Sigmoid colon (tissue), 7 donors: ENCODE data around the gene SAMD11. TPM values are rescaled to one million over a fixed set of nuclear protein-coding genes. Genes with fewer than 3 reads are reported as not detected.

Experiments used
- DNase-seq: peaks from one replicate; pipeline ENCODE4 v3.0.0-alpha.2; 2019
- H3K27ac ChIP-seq, 4 donors: fragments of 200-600 bp; sonication (generic); one replicate each; pipeline ENCODE4 v1.5.1; 2016 to 2019; ENCODE audit warnings: mild to moderate bottlenecking in 1 of 4
- H3K27me3 ChIP-seq, 3 donors: fragments of 200-600 bp; sonication (generic); one replicate each; pipeline ENCODE4 v1.5.1; 2019; ENCODE audit warnings: mild to moderate bottlenecking in 1 of 3
- H3K36me3 ChIP-seq, 4 donors: fragments of 200-600 bp; sonication (generic); one replicate each; pipeline ENCODE4 v1.5.1; 2016 to 2019
- H3K4me1 ChIP-seq, 4 donors: fragments of 200-600 bp; sonication (generic); one replicate each; pipeline ENCODE4 v1.5.1; 2017 to 2019
- H3K4me3 ChIP-seq, 4 donors: fragments of 200-600 bp; sonication (generic); one replicate each; pipeline ENCODE4 v1.5.1; 2017 to 2019; ENCODE audit warnings: mild to moderate bottlenecking in 2 of 4, moderate library complexity in 1 of 4
- H3K9me3 ChIP-seq, 4 donors: fragments of 200-600 bp in 3 of 4; sonication (generic) in 3 of 4; one replicate each; pipeline versions ENCODE4 v1.5.1 to v1.6.1; 2013 to 2019
- CTCF ChIP-seq, 4 experiments: fragments of 450-650 bp in 3 of 4; fragments of 200-600 bp in 1 of 4; IDR thresholded peaks; one replicate each; pipeline ENCODE4 v1.5.1; 2016 to 2019; ENCODE audit warnings: antibody characterized with exemption in 4 of 4, mild to moderate bottlenecking in 3 of 4, moderate library complexity in 2 of 4
- EP300 ChIP-seq, 4 donors: sonication (generic); formaldehyde crosslinking; IDR thresholded peaks; one replicate each; pipeline ENCODE4 v1.6.1; 2017; ENCODE audit warnings: antibody characterized with exemption in 4 of 4
- POLR2A ChIP-seq, 2 donors: fragments of 450-650 bp; IDR thresholded peaks; one replicate each; pipeline ENCODE4 v1.6.1; 2016; ENCODE audit warnings: antibody characterized with exemption in 2 of 2, mild to moderate bottlenecking in 2 of 2, moderate library complexity in 2 of 2
- POLR2AphosphoS5 ChIP-seq, 4 donors: sonication (generic); formaldehyde crosslinking; IDR thresholded peaks; one replicate each; pipeline ENCODE4 v1.6.1; 2017; ENCODE audit warnings: antibody characterized with exemption in 4 of 4
- WGBS, 2 donors: extraction: QIAGEN DNeasy Blood & Tissue Kit; methylation state at CpG; one replicate each; pipeline ENCODE4 v1.1.7; 2013; 5-methylcytosine and 5-hydroxymethylcytosine counted together
- intact Hi-C: fragments of 100-400 bp; cut with DNase I; formaldehyde crosslinking; loops from one replicate; pipeline ENCODE4 v1.15.1; 2023
- polyA plus RNA-seq, 3 donors: library from polyadenylated mRNA; stranded (reverse); fragments of 200-250 nt; gene quantifications; one replicate each; pipeline ENCODE4 v1.2.3, GENCODE V29; 2013
- total RNA-seq, 4 donors: library from RNA; depleted of rRNA; stranded (reverse); fragments of >200 nt; gene quantifications; one replicate each; pipeline ENCODE4 v1.1.0, GENCODE V29; 2016
- donor health status: healthy with polysubstance abuse.
- donor health status: Bipolar disorder and iron deficiency.
- donor health status: healthy.

SAMD11 gene
- total and polyA plus RNA-seq, 7 donors: 0.60 to 4.9 (median 4.2) TPM

GRCh38 chr1:971751-972506 is 48.2 kb downstream of the SAMD11 start:
- Histone ChIP-seq H3K27ac (no peak overlapping the region), H3K9me3 (no peaks in the 10 kb centered on the region), H3K27me3 (peaks cover 33 to 91% (median 74%) of the 10 kb centered on the region in 3 donors), H3K36me3 (no peaks in the 10 kb centered on the region), H3K4me1 (peaks cover 0 to 15% (median 14%) of the 10 kb centered on the region in 4 donors), H3K4me3 (no peak overlapping the region)
- 69 to 81% methylated on average over 34 of the region's 34 CpGs for WGBS, 2 donors
- TF ChIP-seq POLR2A (IDR thresholded peaks at IDR 0.05) (no peak), EP300 (IDR thresholded peaks at IDR 0.05) (no peak), CTCF (IDR thresholded peaks at IDR 0.05) (no peak), POLR2AphosphoS5 (IDR thresholded peaks at IDR 0.05) (no peak)
- intact Hi-C loops: no loop called here
- DNase-seq: no peak

GRCh38 chr1:972726-973458 is 49.2 kb downstream of the SAMD11 start:
- TF ChIP-seq POLR2AphosphoS5 (IDR thresholded peaks at IDR 0.05): no peak
- peaks cover 33 to 83% (median 69%) of the 10 kb centered on the region in 3 donors for H3K27me3 ChIP-seq
- H3K36me3 ChIP-seq: no peaks in the 10 kb centered on the region
- WGBS, 2 donors: 77 to 85% methylated on average over 28 of the region's 28 CpGs
- intact Hi-C loops: no loop called here
- H3K27ac ChIP-seq: no peak overlapping the region
- H3K9me3 ChIP-seq: no peaks in the 10 kb centered on the region
- H3K4me1 ChIP-seq: peaks cover 0 to 10% (median 9%) of the 10 kb centered on the region in 4 donors
- H3K4me3 ChIP-seq: no peak overlapping the region
- no peak for DNase-seq

GRCh38 chr1:973459-974292 is 50.0 kb downstream of the SAMD11 start:
- no peaks in the 10 kb centered on the region for H3K9me3 ChIP-seq
- DNase-seq: no peak
- H3K27me3 ChIP-seq: peaks cover 33 to 76% (median 62%) of the 10 kb centered on the region in 3 donors
- intact Hi-C loops: no loop called here
- H3K36me3 ChIP-seq: no peaks in the 10 kb centered on the region
- TF ChIP-seq CTCF (IDR thresholded peaks at IDR 0.05): no peak
- no peak for TF ChIP-seq POLR2A (IDR thresholded peaks at IDR 0.05)
- no peak for TF ChIP-seq POLR2AphosphoS5 (IDR thresholded peaks at IDR 0.05)
- no peak for TF ChIP-seq EP300 (IDR thresholded peaks at IDR 0.05)
- H3K27ac ChIP-seq: no peak overlapping the region
- H3K4me3 ChIP-seq: no peak overlapping the region
- peaks cover 0 to 10% (median 9%) of the 10 kb centered on the region in 4 donors for H3K4me1 ChIP-seq
- WGBS, 2 donors: 81 to 85% methylated on average over 28 of the region's 28 CpGs

GRCh38 chr1:974293-974640 is 50.5 kb downstream of the SAMD11 start:
- no peak for TF ChIP-seq EP300 (IDR thresholded peaks at IDR 0.05)
- no peak for TF ChIP-seq CTCF (IDR thresholded peaks at IDR 0.05)
- TF ChIP-seq POLR2AphosphoS5 (IDR thresholded peaks at IDR 0.05): no peak
- no peak for TF ChIP-seq POLR2A (IDR thresholded peaks at IDR 0.05)
- no peak overlapping the region for H3K27ac ChIP-seq
- H3K4me3 ChIP-seq: no peak overlapping the region
- peaks cover 33 to 70% (median 59%) of the 10 kb centered on the region in 3 donors for H3K27me3 ChIP-seq
- peaks cover 0 to 10% (median 9%) of the 10 kb centered on the region in 4 donors for H3K4me1 ChIP-seq
- WGBS, 2 donors: 85 to 89% methylated on average over 11 of the region's 11 CpGs
- no peak for DNase-seq
- H3K36me3 ChIP-seq: no peaks in the 10 kb centered on the region
- intact Hi-C loops: no loop called here
- H3K9me3 ChIP-seq: no peaks in the 10 kb centered on the region
